Measurements from ENCODE around the gene KRTAP10-1.

- TF ChIP-seq CTCF (IDR thresholded peaks at IDR 0.05): no peak
- TF ChIP-seq EZH2 (IDR thresholded peaks at IDR 0.05): no peak
- TF ChIP-seq EZH2phosphoT487 (IDR thresholded peaks at IDR 0.05): no peak
Observed at GRCh38 chr21:44532712-44533111, 7.3 kb downstream of the KRTAP10-1 start.

Data from neural progenitor cell (in vitro differentiated cells).